CD14-positive monocyte (primary cell): ENCODE results near the gene STRN3. TPM values are rescaled to one million over a fixed set of nuclear protein-coding genes. Genes with fewer than 3 reads are reported as not detected.

Experiments
- DNase-seq, 3 donors: peaks; one replicate each; pipeline ENCODE4 v3.0.0-alpha.2; 2011 to 2022
- H2AFZ ChIP-seq: 2 replicates; pipeline ENCODE4 v1.6.0; 2012; ENCODE audit warnings: mild to moderate bottlenecking, low read depth, low read length, inconsistent platforms; ENCODE audit not compliant: insufficient read depth, poor library complexity, severe bottlenecking
- H3K27ac ChIP-seq, 2 donors: 1 replicate in 1 of 2; 2 replicates in 1 of 2; pipeline ENCODE4 v1.5.1; 2012 to 2013; ENCODE audit warnings: low read length in 2 of 2, control low read depth in 1 of 2, inconsistent platforms in 1 of 2, low read depth in 1 of 2, mild to moderate bottlenecking in 1 of 2
- H3K27me3 ChIP-seq, 2 donors: one replicate each; pipeline versions ENCODE4 v1.6.0 to v1.6.1; 2011 to 2013; ENCODE audit warnings: low read length in 2 of 2; ENCODE audit not compliant: control insufficient read depth in 2 of 2, insufficient read depth in 2 of 2
- H3K36me3 ChIP-seq, 2 donors: replicated peaks in 1 of 2; 1 replicate in 1 of 2; 2 replicates in 1 of 2; pipeline versions ENCODE4 v1.5.1 to v1.6.1; 2012 to 2013; ENCODE audit warnings: low read length in 2 of 2, control low read depth in 1 of 2, inconsistent platforms in 1 of 2, mild to moderate bottlenecking in 1 of 2; ENCODE audit not compliant: insufficient read depth in 2 of 2, control insufficient read depth in 1 of 2
- H3K4me1 ChIP-seq, 2 donors: 1 replicate in 1 of 2; 2 replicates in 1 of 2; pipeline versions ENCODE4 v1.5.1 to v1.6.1; 2012 to 2013; ENCODE audit warnings: low read length in 2 of 2, control low read depth in 1 of 2, inconsistent platforms in 1 of 2, mild to moderate bottlenecking in 1 of 2, moderate library complexity in 1 of 2; ENCODE audit not compliant: insufficient read depth in 2 of 2, control insufficient read depth in 1 of 2
- H3K4me2 ChIP-seq: replicated peaks from 2 replicates; pipeline ENCODE3; 2012; ENCODE audit warnings: low read length, moderate library complexity, mild to moderate bottlenecking; ENCODE audit not compliant: poor library complexity, severe bottlenecking; ENCODE audit errors: extremely low read depth
- H3K4me3 ChIP-seq, 3 experiments: fragments of 200-600 bp in 1 of 3; sonication (generic) in 1 of 3; replicated peaks in 1 of 3; 1 replicate in 2 of 3; 2 replicates in 1 of 3; pipeline ENCODE4 v1.5.1; 2011 to 2013; ENCODE audit warnings: low read length in 3 of 3, mild to moderate bottlenecking in 3 of 3, control low read depth in 2 of 3, low read depth in 2 of 3, inconsistent platforms in 1 of 3, moderate library complexity in 1 of 3
- H3K79me2 ChIP-seq: 2 replicates; pipeline ENCODE4 v1.6.0; 2012; ENCODE audit warnings: mild to moderate bottlenecking, control low read depth, inconsistent platforms, low read length, moderate library complexity; ENCODE audit not compliant: insufficient read depth
- H3K9ac ChIP-seq: 2 replicates; pipeline ENCODE4 v1.6.0; 2017; ENCODE audit warnings: low read length, mild to moderate bottlenecking; ENCODE audit not compliant: insufficient read depth, poor library complexity, severe bottlenecking
- H3K9me3 ChIP-seq, 2 donors: replicated peaks in 1 of 2; 1 replicate in 1 of 2; 2 replicates in 1 of 2; pipeline versions ENCODE4 v1.5.1 to v1.6.1; 2012 to 2013; ENCODE audit warnings: low read length in 2 of 2, control low read depth in 1 of 2; ENCODE audit not compliant: control insufficient read depth in 1 of 2, insufficient read depth in 1 of 2
- H4K20me1 ChIP-seq: 2 replicates; pipeline ENCODE4 v1.6.0; 2012; ENCODE audit warnings: mild to moderate bottlenecking, low read length, control low read depth, moderate library complexity; ENCODE audit not compliant: insufficient read depth
- H3K27ac Mint-ChIP-seq, 7 donors: one replicate each; pipeline ENCODE4 v1.8.0; 2020; ENCODE audit warnings: mild to moderate bottlenecking in 7 of 7, mixed read lengths in 7 of 7, moderate library complexity in 6 of 7, inconsistent platforms in 2 of 7
- H3K27me3 Mint-ChIP-seq, 3 donors: one replicate each; pipeline ENCODE4 v1.8.0; 2021 to 2022; ENCODE audit warnings: low read depth in 3 of 3, mild to moderate bottlenecking in 3 of 3, mixed read lengths in 3 of 3, moderate library complexity in 3 of 3, inconsistent platforms in 1 of 3
- H3K36me3 Mint-ChIP-seq, 2 donors: one replicate each; pipeline ENCODE4 v1.8.0; 2020; ENCODE audit warnings: mixed read lengths in 2 of 2, inconsistent platforms in 1 of 2, mild to moderate bottlenecking in 1 of 2
- H3K4me1 Mint-ChIP-seq: one replicate; pipeline ENCODE4 v1.8.0; 2020; ENCODE audit warnings: mild to moderate bottlenecking, mixed read lengths
- H3K4me3 Mint-ChIP-seq, 2 donors: one replicate each; pipeline ENCODE4 v1.8.0; 2020; ENCODE audit warnings: mild to moderate bottlenecking in 2 of 2, mixed read lengths in 2 of 2, moderate library complexity in 1 of 2
- H3K9me3 Mint-ChIP-seq, 7 donors: one replicate each; pipeline ENCODE4 v1.8.0; 2020 to 2022; ENCODE audit warnings: mixed read lengths in 7 of 7, mild to moderate bottlenecking in 6 of 7, moderate library complexity in 6 of 7, inconsistent platforms in 2 of 7
- WGBS: methylation state at CpG from one replicate; pipeline ENCODE4 v1.1.5; 2013; ENCODE audit warnings: missing lambda C conversion rate; ENCODE audit not compliant: insufficient coverage; 5-methylcytosine and 5-hydroxymethylcytosine counted together
- intact Hi-C, 2 donors: fragments of 100-400 bp; cut with micrococcal nuclease; formaldehyde crosslinking; loops; one replicate each; pipeline versions ENCODE4 v1.15.0 to v1.15.1; 2023
- polyA plus RNA-seq, 3 donors: library from polyadenylated mRNA; depleted of rRNA in 1 of 3; unstranded in 2 of 3; stranded (reverse) in 1 of 3; fragments of 300-500 nt in 2 of 3; fragments of >200 nt in 1 of 3; fragmentation: Illumina TruSeq in 2 of 3; gene quantifications; 1 replicate in 2 of 3; 2 replicates in 1 of 3; pipeline ENCODE4 v1.2.3, GENCODE V29; 2012 to 2021
- TF ChIP-seq, protein P1 (sequence below): fragments of 200-600 bp; IDR thresholded peaks from one replicate; pipeline ENCODE4 v1.8.0; 2022; ENCODE audit warnings: antibody characterized with exemption, mild to moderate bottlenecking

STRN3 gene
- polyA plus RNA-seq, 3 donors: 1.0 to 12.0 (median 3.8) TPM

DNA sequence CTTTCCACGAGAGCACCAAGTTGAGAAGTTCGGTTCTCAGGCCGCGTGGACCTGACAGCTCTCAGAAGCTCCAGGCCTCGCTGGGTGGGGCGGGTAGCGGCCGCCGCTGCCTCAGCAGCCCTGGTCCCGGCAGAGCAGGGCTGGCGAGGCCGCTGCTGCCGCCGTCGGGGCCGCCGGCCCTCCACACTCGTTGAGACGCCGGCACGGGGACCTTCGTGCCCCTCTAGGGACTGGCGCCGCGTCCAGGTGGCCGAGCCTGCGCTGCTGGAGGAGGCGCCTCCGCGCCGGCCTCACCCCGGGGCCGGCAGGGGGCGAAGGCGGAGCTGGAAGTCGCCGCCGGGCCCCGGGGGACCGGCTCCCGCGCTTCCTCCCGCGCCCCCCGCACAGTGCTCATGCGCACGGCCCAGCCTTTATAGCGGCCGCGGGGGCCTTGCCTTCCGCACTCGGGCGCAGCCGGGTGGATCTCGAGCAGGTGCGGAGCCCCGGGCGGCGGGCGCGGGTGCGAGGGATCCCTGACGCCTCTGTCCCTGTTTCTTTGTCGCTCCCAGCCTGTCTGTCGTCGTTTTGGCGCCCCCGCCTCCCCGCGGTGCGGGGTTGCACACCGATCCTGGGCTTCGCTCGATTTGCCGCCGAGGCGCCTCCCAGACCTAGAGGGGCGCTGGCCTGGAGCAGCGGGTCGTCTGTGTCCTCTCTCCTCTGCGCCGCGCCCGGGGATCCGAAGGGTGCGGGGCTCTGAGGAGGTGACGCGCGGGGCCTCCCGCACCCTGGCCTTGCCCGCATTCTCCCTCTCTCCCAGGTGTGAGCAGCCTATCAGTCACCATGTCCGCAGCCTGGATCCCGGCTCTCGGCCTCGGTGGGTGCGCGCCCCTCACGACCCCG lies 151.8 kb downstream of the STRN3 start, which contains the start of gene COCH:
Gene COCH (plus strand): TSS at position 440 of the 879 bp plus-strand sequence. CDS start 380 bp downstream, at position 820.
- H3K36me3 Mint-ChIP-seq: peaks cover 6 to 9% of the 10 kb centered on the region in 2 donors
- intact Hi-C loops: no loop called here
- peak within 1 kb of the TSS; percentile 57 to 80 (median 61) for H3K4me3 ChIP-seq
- H2AFZ ChIP-seq: peak within 1 kb of the TSS; percentile 87
- H3K4me2 ChIP-seq: peak within 1 kb of the TSS; percentile 90
- no peaks in the 10 kb centered on the region for H3K79me2 ChIP-seq
- DNase-seq: peak in 2 of 3 donors; percentile 22 to 32
- peaks cover 24 to 47% of the 10 kb centered on the region in 2 donors for H3K27me3 ChIP-seq
- peaks cover 16 to 24% of the 10 kb centered on the region in 2 donors for H3K4me1 ChIP-seq
- no peaks in the 10 kb centered on the region for H3K9me3 ChIP-seq
- TF ChIP-seq, protein P1, sequence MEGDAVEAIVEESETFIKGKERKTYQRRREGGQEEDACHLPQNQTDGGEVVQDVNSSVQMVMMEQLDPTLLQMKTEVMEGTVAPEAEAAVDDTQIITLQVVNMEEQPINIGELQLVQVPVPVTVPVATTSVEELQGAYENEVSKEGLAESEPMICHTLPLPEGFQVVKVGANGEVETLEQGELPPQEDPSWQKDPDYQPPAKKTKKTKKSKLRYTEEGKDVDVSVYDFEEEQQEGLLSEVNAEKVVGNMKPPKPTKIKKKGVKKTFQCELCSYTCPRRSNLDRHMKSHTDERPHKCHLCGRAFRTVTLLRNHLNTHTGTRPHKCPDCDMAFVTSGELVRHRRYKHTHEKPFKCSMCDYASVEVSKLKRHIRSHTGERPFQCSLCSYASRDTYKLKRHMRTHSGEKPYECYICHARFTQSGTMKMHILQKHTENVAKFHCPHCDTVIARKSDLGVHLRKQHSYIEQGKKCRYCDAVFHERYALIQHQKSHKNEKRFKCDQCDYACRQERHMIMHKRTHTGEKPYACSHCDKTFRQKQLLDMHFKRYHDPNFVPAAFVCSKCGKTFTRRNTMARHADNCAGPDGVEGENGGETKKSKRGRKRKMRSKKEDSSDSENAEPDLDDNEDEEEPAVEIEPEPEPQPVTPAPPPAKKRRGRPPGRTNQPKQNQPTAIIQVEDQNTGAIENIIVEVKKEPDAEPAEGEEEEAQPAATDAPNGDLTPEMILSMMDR: peak; percentile 43
- H3K4me1 Mint-ChIP-seq: peaks cover 25% of the 10 kb centered on the region
- no peak within 1 kb of the TSS for H3K27ac ChIP-seq
- no peaks in the 10 kb centered on the region for H4K20me1 ChIP-seq
- H3K27ac Mint-ChIP-seq: no peak within 1 kb of the TSS
- peaks cover 0 to 6% (median 0%) of the 10 kb centered on the region in 7 donors for H3K9me3 Mint-ChIP-seq
- peak within 1 kb of the TSS; percentile 87 to 96 for H3K4me3 Mint-ChIP-seq
- H3K36me3 ChIP-seq: no peaks in the 10 kb centered on the region
- WGBS: 1% methylated on average over 99 of the region's 99 CpGs
- H3K27me3 Mint-ChIP-seq: peaks cover 41 to 48% (median 45%) of the 10 kb centered on the region in 3 donors
- peak within 1 kb of the TSS; percentile 59 for H3K9ac ChIP-seq

DNA sequence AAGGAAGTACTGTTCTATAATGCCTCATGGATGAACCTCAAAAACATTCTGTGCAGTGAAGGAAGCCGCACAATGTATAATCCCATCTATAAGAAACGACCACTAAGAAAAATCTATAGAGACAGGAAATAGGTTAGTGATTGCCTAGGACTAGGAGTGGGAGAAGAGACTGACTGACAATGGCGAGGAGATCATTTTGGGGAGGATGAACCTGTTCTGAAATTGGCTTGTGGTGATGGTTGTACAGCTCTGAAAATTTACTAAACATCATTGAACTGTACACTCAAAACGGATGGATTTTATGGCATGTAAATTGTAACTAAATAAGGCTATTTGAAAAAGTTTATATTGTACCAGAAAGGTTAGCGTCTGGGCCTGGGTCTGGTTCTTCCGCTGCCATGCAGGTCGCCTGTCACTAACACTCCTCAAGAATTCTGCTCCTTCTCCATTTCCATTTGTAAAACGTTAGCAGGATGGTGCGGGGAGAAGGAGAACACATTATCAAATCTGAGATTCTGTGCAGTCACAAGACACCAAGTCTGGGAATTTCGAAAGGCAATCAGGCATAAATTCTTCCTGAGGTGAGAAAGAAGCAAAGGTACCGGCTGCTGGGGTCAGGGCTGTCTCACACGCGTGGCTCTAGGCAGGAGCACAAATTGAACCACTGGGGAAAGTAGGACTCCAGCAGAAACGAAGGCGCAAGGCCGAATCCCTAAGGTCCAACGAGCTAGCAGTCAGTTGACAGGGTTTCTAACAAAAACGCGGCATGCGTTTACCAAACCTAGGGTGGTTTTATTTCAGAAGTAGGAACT lies 152.7 kb downstream of the STRN3 start:
- peaks cover 16 to 24% of the 10 kb centered on the region in 2 donors for H3K4me1 ChIP-seq
- TF ChIP-seq, protein P1: no peak
- no peak for DNase-seq
- peak overlapping the region; percentile 59 for H3K9ac ChIP-seq
- no peaks in the 10 kb centered on the region for H3K36me3 ChIP-seq
- 56% methylated on average over 12 of the region's 20 CpGs for WGBS
- H3K27ac Mint-ChIP-seq: no peak overlapping the region
- peaks cover 6 to 9% of the 10 kb centered on the region in 2 donors for H3K36me3 Mint-ChIP-seq
- H3K27me3 ChIP-seq: peaks cover 24 to 47% of the 10 kb centered on the region in 2 donors
- H3K79me2 ChIP-seq: no peaks in the 10 kb centered on the region
- H3K4me3 Mint-ChIP-seq: peak overlapping the region; percentile 66 to 85
- intact Hi-C loops: no loop called here
- no peaks in the 10 kb centered on the region for H3K9me3 ChIP-seq
- H3K4me2 ChIP-seq: peak overlapping the region; percentile 90
- no peaks in the 10 kb centered on the region for H4K20me1 ChIP-seq
- H3K4me3 ChIP-seq: peak overlapping the region in 2 of 3 experiments; percentile 61 to 80
- peaks cover 42 to 48% (median 45%) of the 10 kb centered on the region in 3 donors for H3K27me3 Mint-ChIP-seq
- peak overlapping the region; percentile 87 for H2AFZ ChIP-seq
- H3K4me1 Mint-ChIP-seq: peaks cover 25% of the 10 kb centered on the region
- no peak overlapping the region for H3K27ac ChIP-seq
- peaks cover 0 to 6% (median 0%) of the 10 kb centered on the region in 7 donors for H3K9me3 Mint-ChIP-seq
